Measurements from ENCODE around the gene CIBAR2. TPM values are rescaled to one million over a fixed set of nuclear protein-coding genes. Genes with fewer than 3 reads are reported as not detected.
"Not testable (repeated sequence)": the region's sequence is repeated elsewhere in the genome, so short reads cannot be mapped to it uniquely, and the experiment has no call there.

CIBAR2 gene
- total and polyA plus RNA-seq, 2 experiments from 2014 or later = 0.13 TPM; not detected in 1

- Histone ChIP-seq H3K27me3 (no peaks in the 10 kb centered on the region), H3K9me3 (ENCODE audit: low read depth) (no peaks in the 10 kb centered on the region), H3K4me2 (no peak overlapping the region), H4K20me1 (ENCODE audit: insufficient read depth, poor library complexity, severe bottlenecking) (no peaks in the 10 kb centered on the region), H3K9me2 (replicated peaks; ENCODE audit: insufficient read depth) (no peaks in the 10 kb centered on the region), H2AFZ (no peak overlapping the region), H3K79me2 (no peaks in the 10 kb centered on the region), H3K27ac (peak overlapping the region; percentile 73), H3K36me3 (replicated peaks; ENCODE audit: insufficient read depth, low read depth) (no peaks in the 10 kb centered on the region), H3K4me1 (ENCODE audit: insufficient read depth) (peaks cover 36% of the 10 kb centered on the region), H3K4me3 (no peak overlapping the region)
- 83% methylated on average over 16 of the region's 16 CpGs for WGBS (ENCODE audit: low lambda C conversion rate, missing lambda C conversion rate)
- no peak for DNase-seq (ENCODE audit: low spot score)
- TF ChIP-seq EZH2phosphoT487 (IDR thresholded peaks at IDR 0.05; ENCODE audit: low read depth, severe bottlenecking, unreplicated experiment) = no peak
- TF ChIP-seq EZH2 (IDR thresholded peaks at IDR 0.05; ENCODE audit: borderline replicate concordance) = no peak
- TF ChIP-seq CTCF (IDR thresholded peaks at IDR 0.05; ENCODE audit: poor library complexity) = no peak
Measured at GRCh38 chr16:85125570-85126393, 13.5 kb upstream of the CIBAR2 start.

- Histone ChIP-seq H3K4me1 (ENCODE audit: insufficient read depth) (peaks cover 29% of the 10 kb centered on the region), H3K4me3 (no peak overlapping the region), H3K36me3 (replicated peaks; ENCODE audit: insufficient read depth, low read depth) (no peaks in the 10 kb centered on the region), H3K27me3 (no peaks in the 10 kb centered on the region), H3K9me2 (replicated peaks; ENCODE audit: insufficient read depth) (no peaks in the 10 kb centered on the region), H3K79me2 (no peaks in the 10 kb centered on the region), H3K27ac (no peak overlapping the region), H3K9me3 (ENCODE audit: low read depth) (no peaks in the 10 kb centered on the region), H4K20me1 (ENCODE audit: insufficient read depth, poor library complexity, severe bottlenecking) (no peaks in the 10 kb centered on the region), H2AFZ (no peak overlapping the region), H3K4me2 (no peak overlapping the region)
- DNase-seq (ENCODE audit: low spot score) = no peak
- WGBS (ENCODE audit: low lambda C conversion rate, missing lambda C conversion rate) = 91% methylated on average over 11 of the region's 11 CpGs
- TF ChIP-seq EZH2 (IDR thresholded peaks at IDR 0.05; ENCODE audit: borderline replicate concordance) (no peak), EZH2phosphoT487 (IDR thresholded peaks at IDR 0.05; ENCODE audit: low read depth, severe bottlenecking, unreplicated experiment) (no peak), CTCF (IDR thresholded peaks at IDR 0.05; ENCODE audit: poor library complexity) (no peak)
Measured at GRCh38 chr16:85124636-85125346, 12.5 kb upstream of the CIBAR2 start.

- TF ChIP-seq CTCF (IDR thresholded peaks at IDR 0.05; ENCODE audit: poor library complexity) (no peak), EZH2phosphoT487 (IDR thresholded peaks at IDR 0.05; ENCODE audit: low read depth, severe bottlenecking, unreplicated experiment) (no peak), EZH2 (IDR thresholded peaks at IDR 0.05; ENCODE audit: borderline replicate concordance) (no peak)
- Histone ChIP-seq H3K79me2 (no peaks in the 10 kb centered on the region), H3K36me3 (replicated peaks; ENCODE audit: insufficient read depth, low read depth) (no peaks in the 10 kb centered on the region), H3K4me1 (ENCODE audit: insufficient read depth) (peaks cover 29% of the 10 kb centered on the region), H3K9me3 (ENCODE audit: low read depth) (no peaks in the 10 kb centered on the region), H3K4me3 (no peak overlapping the region), H2AFZ (no peak overlapping the region), H3K27me3 (no peaks in the 10 kb centered on the region), H3K4me2 (no peak overlapping the region), H3K9me2 (replicated peaks; ENCODE audit: insufficient read depth) (no peaks in the 10 kb centered on the region), H3K27ac (peak overlapping the region; percentile 51), H4K20me1 (ENCODE audit: insufficient read depth, poor library complexity, severe bottlenecking) (no peaks in the 10 kb centered on the region)
- WGBS (ENCODE audit: low lambda C conversion rate, missing lambda C conversion rate) = 69% methylated on average over 24 of the region's 34 CpGs
- peak; percentile 41 for DNase-seq (ENCODE audit: low spot score)
Measured at GRCh38 chr16:85123891-85124635, 11.8 kb upstream of the CIBAR2 start.

- DNase-seq (ENCODE audit: low spot score); H3K4me2 ChIP-seq; H3K4me3 ChIP-seq; H2AFZ ChIP-seq; H3K9me2 ChIP-seq (replicated peaks; ENCODE audit: insufficient read depth); H4K20me1 ChIP-seq (ENCODE audit: insufficient read depth, poor library complexity, severe bottlenecking); H3K27me3 ChIP-seq; H3K9me3 ChIP-seq (ENCODE audit: low read depth); H3K36me3 ChIP-seq (replicated peaks; ENCODE audit: insufficient read depth, low read depth); H3K79me2 ChIP-seq: not testable (repeated sequence)
- Histone ChIP-seq H3K4me1 (ENCODE audit: insufficient read depth) (peaks cover 29% of the 10 kb centered on the region), H3K27ac (peak overlapping the region; percentile 51)
- 100% methylated on average over 6 of the region's 6 CpGs for WGBS (ENCODE audit: low lambda C conversion rate, missing lambda C conversion rate)
Measured at GRCh38 chr16:85123441-85123840, 11.2 kb upstream of the CIBAR2 start.

All from hepatocyte (in vitro differentiated cells).